Natural killer cell (primary cell): ENCODE measurements around the gene FER1L5. TPM values are rescaled to one million over a fixed set of nuclear protein-coding genes. Genes with fewer than 3 reads are reported as not detected.

Experiments used
- ATAC-seq, 3 donors: fragments of 150-1000 bp in 2 of 3; fragments of 200-7000 bp in 1 of 3; cut with Tn5 transposase; 1 replicate in 1 of 3; 2 replicates in 2 of 3; pipeline ENCODE4 v1.10.0; 2021; ENCODE audit warnings: mild to moderate bottlenecking in 2 of 3, moderate library complexity in 2 of 3
- DNase-seq, 2 donors: peaks; one replicate each; pipeline versions ENCODE4 v3.0.0 to v3.0.0-alpha.2; 2013 to 2021; ENCODE audit warnings: mixed read lengths in 1 of 2
- H3K27ac ChIP-seq: one replicate; pipeline ENCODE4 v1.5.1; 2013; ENCODE audit warnings: mild to moderate bottlenecking, low read length
- H3K27me3 ChIP-seq: one replicate; pipeline ENCODE4 v1.6.1; 2013; ENCODE audit warnings: low read length; ENCODE audit not compliant: control insufficient read depth, insufficient read depth
- H3K36me3 ChIP-seq: one replicate; pipeline ENCODE4 v1.6.1; 2013; ENCODE audit warnings: low read length; ENCODE audit not compliant: control insufficient read depth, insufficient read depth
- H3K4me1 ChIP-seq: one replicate; pipeline ENCODE4 v1.6.1; 2013; ENCODE audit warnings: low read length; ENCODE audit not compliant: control insufficient read depth, insufficient read depth
- H3K4me3 ChIP-seq: one replicate; pipeline ENCODE4 v1.5.1; 2013; ENCODE audit warnings: low read length
- H3K9me3 ChIP-seq: one replicate; pipeline ENCODE4 v1.6.1; 2013; ENCODE audit warnings: low read length; ENCODE audit not compliant: control insufficient read depth, insufficient read depth
- H3K27ac Mint-ChIP-seq, 2 donors: one replicate each; pipeline ENCODE4 v1.8.0; 2022; ENCODE audit warnings: mild to moderate bottlenecking in 2 of 2, mixed read lengths in 2 of 2, moderate library complexity in 1 of 2
- H3K27me3 Mint-ChIP-seq, 2 donors: one replicate each; pipeline ENCODE4 v1.8.0; 2022; ENCODE audit warnings: low read depth in 2 of 2, mixed read lengths in 2 of 2
- H3K36me3 Mint-ChIP-seq: one replicate; pipeline ENCODE4 v1.8.0; 2022; ENCODE audit warnings: mixed read lengths
- H3K4me1 Mint-ChIP-seq, 2 donors: one replicate each; pipeline ENCODE4 v1.8.0; 2022; ENCODE audit warnings: mixed read lengths in 2 of 2
- H3K4me3 Mint-ChIP-seq: one replicate; pipeline ENCODE4 v1.8.0; 2022; ENCODE audit warnings: mild to moderate bottlenecking, moderate library complexity, mixed read lengths
- H3K9me3 Mint-ChIP-seq, 2 donors: one replicate each; pipeline ENCODE4 v1.8.0; 2022; ENCODE audit warnings: mixed read lengths in 2 of 2
- WGBS: methylation state at CpG from one replicate; pipeline ENCODE4 v1.1.7; 2013; ENCODE audit warnings: missing lambda C conversion rate; ENCODE audit not compliant: insufficient coverage; 5-methylcytosine and 5-hydroxymethylcytosine counted together
- intact Hi-C: fragments of 100-400 bp; cut with micrococcal nuclease; formaldehyde crosslinking; loops from one replicate; pipeline ENCODE4 v1.14.2; 2022
- total RNA-seq, 4 donors: library from RNA; stranded (reverse); fragments of 120-200 nt in 1 of 4; gene quantifications; one replicate each; pipeline versions ENCODE4 v1.2.3 to v1.2.4, GENCODE V29; 2013 to 2022
- TF ChIP-seq, protein P1 (sequence below): fragments of 200-600 bp; IDR thresholded peaks from one replicate; pipeline ENCODE4 v1.8.0; 2022; ENCODE audit warnings: antibody characterized with exemption

Gene FER1L5
- not detected for total RNA-seq
- not detected for total RNA-seq (2013)

DNA sequence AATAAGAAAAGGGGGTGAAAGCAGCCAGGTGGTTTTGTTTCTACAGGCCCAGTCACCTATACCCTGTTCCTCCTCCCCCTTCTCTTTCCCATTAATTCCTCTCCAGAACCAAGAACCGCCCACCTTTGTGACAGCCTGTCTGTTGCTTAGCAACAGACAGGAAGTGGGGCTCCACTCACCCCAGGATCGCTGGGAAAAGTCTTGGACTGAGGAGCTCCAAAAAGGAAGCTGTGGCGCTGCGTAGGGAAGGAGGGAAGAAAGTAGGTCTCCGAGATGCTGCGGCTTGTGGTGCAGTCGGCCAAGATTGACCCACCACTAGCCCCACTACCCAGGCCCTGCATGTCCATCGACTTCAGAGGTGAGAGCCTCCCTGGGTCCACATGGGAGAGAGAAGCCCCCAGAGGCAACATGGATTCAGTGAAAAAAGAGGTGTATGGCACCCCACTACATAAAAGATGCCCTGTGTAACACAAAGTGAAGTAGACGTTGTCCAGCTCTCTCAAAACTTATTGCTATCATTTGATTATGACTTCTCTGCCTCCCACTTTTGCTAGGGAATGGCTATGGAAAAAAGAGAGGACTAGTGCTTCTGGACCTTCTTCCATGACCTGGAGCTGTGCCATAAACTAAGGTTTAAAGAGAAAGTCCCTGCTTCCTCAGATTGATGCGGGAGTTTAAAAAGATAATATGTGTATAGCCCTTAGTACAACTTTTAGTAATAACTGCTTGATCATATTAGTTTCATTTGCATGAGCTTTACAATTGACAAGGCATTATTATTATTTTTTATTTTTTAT lies at the start of gene FER1L5:
Gene FER1L5, plus strand, starts transcription at position 201 of the 797 bp plus-strand sequence. Its CDS starts 73 bp downstream, at position 274.
- Histone ChIP-seq H3K27ac (no peak within 1 kb of the TSS), H3K4me1 (peaks cover 6% of the 10 kb centered on the region), H3K9me3 (no peaks in the 10 kb centered on the region), H3K36me3 (no peaks in the 10 kb centered on the region), H3K4me3 (no peak within 1 kb of the TSS), H3K27me3 (no peaks in the 10 kb centered on the region)
- 66% methylated on average over 6 of the region's 10 CpGs for WGBS
- no peak for DNase-seq
- no peak within 1 kb of the TSS for H3K27ac Mint-ChIP-seq
- peaks cover 0 to 3% of the 10 kb centered on the region in 2 donors for H3K27me3 Mint-ChIP-seq
- H3K36me3 Mint-ChIP-seq = no peaks in the 10 kb centered on the region
- no peaks in the 10 kb centered on the region for H3K4me1 Mint-ChIP-seq
- intact Hi-C loops = no loop called here
- no peak within 1 kb of the TSS for H3K4me3 Mint-ChIP-seq
- TF ChIP-seq, protein P1, sequence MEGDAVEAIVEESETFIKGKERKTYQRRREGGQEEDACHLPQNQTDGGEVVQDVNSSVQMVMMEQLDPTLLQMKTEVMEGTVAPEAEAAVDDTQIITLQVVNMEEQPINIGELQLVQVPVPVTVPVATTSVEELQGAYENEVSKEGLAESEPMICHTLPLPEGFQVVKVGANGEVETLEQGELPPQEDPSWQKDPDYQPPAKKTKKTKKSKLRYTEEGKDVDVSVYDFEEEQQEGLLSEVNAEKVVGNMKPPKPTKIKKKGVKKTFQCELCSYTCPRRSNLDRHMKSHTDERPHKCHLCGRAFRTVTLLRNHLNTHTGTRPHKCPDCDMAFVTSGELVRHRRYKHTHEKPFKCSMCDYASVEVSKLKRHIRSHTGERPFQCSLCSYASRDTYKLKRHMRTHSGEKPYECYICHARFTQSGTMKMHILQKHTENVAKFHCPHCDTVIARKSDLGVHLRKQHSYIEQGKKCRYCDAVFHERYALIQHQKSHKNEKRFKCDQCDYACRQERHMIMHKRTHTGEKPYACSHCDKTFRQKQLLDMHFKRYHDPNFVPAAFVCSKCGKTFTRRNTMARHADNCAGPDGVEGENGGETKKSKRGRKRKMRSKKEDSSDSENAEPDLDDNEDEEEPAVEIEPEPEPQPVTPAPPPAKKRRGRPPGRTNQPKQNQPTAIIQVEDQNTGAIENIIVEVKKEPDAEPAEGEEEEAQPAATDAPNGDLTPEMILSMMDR = no peak
- H3K9me3 Mint-ChIP-seq = no peaks in the 10 kb centered on the region
- no peak for ATAC-seq

DNA sequence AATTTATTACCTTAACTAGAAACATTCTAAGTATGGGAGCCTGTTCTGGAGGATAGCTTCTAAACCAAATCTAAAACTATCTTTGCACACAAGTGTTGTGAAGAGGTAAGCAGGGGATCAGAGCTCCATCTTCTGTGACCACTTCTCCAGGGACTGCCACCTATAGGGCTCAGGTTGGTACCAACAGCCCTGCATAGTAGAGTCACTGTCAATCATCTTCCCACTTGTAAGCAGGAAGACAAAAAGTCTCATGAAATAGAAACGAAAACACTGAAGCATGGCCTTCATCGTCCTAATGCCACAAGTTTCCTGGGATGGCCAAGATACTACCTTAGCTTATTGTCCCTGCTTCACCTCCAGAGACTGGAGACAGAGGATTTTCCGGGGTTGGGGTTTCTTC lies 48.3 kb upstream of the FER1L5 start:
- Histone ChIP-seq H3K36me3 (peaks cover 35% of the 10 kb centered on the region), H3K27ac (peak overlapping the region; percentile 48), H3K4me3 (no peak overlapping the region), H3K4me1 (peaks cover 32% of the 10 kb centered on the region), H3K27me3 (no peaks in the 10 kb centered on the region), H3K9me3 (no peaks in the 10 kb centered on the region)
- H3K9me3 Mint-ChIP-seq = no peaks in the 10 kb centered on the region
- TF ChIP-seq, protein P1 = no peak
- H3K27ac Mint-ChIP-seq = peak overlapping the region; percentile 87 to 92
- intact Hi-C loops = no loop called here
- ATAC-seq = peak; percentile 32 to 47 (median 43)
- DNase-seq = no peak
- H3K4me1 Mint-ChIP-seq = peaks cover 50 to 56% of the 10 kb centered on the region in 2 donors
- 8% methylated on average over 3 of the region's 3 CpGs for WGBS
- H3K27me3 Mint-ChIP-seq = no peaks in the 10 kb centered on the region
- H3K4me3 Mint-ChIP-seq = peak overlapping the region; percentile 82
- H3K36me3 Mint-ChIP-seq = peaks cover 9% of the 10 kb centered on the region

DNA sequence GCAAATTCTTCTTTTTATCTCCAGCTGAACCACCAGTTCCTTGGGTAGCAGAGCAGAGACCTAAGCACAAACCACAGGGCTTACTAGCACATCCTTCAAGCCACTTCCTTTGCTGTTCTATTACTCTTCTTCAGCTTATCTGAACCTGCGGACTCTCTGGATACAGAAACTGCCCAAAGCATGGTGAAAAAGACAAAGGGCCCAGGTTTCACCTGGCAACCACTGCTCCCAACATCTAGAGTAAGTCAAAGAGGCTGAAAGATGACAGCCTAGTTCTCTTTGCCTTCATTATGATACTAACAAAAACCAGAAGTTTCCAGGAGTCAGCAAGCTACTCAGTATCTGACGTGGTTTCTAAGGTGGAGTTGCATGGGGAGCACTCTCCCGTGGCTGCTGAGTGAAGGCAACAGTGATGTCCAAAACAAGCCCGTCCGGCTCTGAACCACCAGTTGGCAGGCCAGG lies 47.8 kb upstream of the FER1L5 start:
- peak; percentile 85 to 91 (median 86) for ATAC-seq
- H3K4me3 ChIP-seq = no peak overlapping the region
- H3K27me3 ChIP-seq = no peaks in the 10 kb centered on the region
- peaks cover 32% of the 10 kb centered on the region for H3K4me1 ChIP-seq
- intact Hi-C loops = no loop called here
- DNase-seq = peak in 1 of 2 donors; percentile 56
- Mint-ChIP-seq H3K36me3 (peaks cover 9% of the 10 kb centered on the region), H3K27ac (peak overlapping the region; percentile 87 to 92), H3K27me3 (no peaks in the 10 kb centered on the region), H3K9me3 (no peaks in the 10 kb centered on the region), H3K4me1 (peaks cover 50 to 52% of the 10 kb centered on the region in 2 donors), H3K4me3 (peak overlapping the region; percentile 82)
- peaks cover 33% of the 10 kb centered on the region for H3K36me3 ChIP-seq
- no peaks in the 10 kb centered on the region for H3K9me3 ChIP-seq
- TF ChIP-seq, protein P1 = no peak
- H3K27ac ChIP-seq = peak overlapping the region; percentile 48
- 27% methylated on average over 5 of the region's 5 CpGs for WGBS
